HG02884 (cell line): ENCODE results near the gene DTHD1.

Experiments used
- ATAC-seq: cut with Tn5 transposase; IDR thresholded peaks from one replicate; pipeline ENCODE4 v1.9.1; 2021; ENCODE audit warnings: mild to moderate bottlenecking, moderate library complexity; ENCODE audit not compliant: unreplicated experiment

DTHD1 gene

DNA sequence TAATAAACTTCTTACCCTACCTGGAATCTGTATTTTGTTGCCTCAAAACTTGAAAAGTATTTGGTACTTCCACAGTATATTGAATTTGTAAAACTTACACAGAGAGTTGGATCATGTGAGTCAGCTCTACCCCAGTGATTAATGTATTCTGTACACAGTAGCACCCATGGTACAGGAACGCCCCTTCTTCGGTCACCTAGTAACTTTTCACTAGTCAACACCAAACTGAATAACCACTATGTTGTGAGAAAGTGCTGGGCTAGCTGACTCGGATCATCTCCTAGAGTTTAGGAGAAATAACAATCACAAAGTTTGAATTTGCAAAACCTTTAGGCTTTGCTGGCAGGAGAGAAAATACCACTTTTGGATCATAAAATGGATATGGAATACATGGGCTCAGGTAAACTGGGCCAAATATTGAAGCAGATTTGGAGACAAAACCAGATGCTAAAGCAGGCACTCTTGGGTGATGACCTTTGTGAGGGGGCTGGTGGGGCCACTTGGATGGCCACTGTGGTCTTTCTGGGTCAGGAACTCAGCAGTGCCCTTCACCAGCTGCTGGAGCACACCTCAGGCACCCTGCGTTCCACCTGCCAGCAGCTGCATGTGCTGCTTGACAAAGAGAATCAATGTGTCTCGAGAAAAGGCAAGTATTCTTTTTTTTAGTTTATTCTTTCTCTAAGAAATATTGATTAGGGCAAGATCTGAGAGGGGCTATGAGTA is at the start of gene DTHD1:
TSS of gene DTHD1 (plus strand) at position 233 of the 723 bp plus-strand sequence. CDS start at position 376, 143 bp downstream.
- ATAC-seq = no peak

DNA sequence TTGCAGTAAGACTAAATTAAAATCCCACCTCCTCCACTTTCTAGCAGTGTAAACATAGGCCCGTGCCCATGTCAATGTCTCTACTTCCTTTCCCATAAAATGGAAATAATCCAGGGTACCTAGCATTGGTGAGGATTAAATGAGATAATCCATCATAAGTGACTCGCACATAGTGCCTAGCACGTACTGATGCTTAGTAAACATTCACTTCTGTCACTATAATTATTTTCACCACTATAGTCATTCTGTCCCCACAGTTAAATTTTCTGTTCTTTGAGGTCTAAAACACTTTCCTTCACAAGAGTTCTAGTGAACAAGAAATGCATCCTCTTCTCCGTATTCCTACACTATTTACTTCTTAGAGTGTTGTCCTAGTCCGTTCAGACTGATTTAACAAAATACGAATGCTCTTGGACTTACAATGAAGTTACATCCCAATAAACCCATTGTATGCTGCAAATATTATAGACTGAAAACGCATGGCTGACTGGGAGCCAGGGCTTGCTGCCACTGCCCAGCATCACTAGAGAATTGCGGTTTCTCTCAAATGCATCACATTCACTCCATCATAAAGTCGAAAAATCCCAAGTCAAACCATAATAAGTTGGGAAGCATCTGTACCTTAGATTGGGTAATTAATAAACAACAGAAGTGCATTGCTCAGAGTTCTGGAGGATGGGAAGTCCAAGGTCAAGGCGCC is 47.7 kb upstream of the DTHD1 start:
- ATAC-seq = no peak

DNA sequence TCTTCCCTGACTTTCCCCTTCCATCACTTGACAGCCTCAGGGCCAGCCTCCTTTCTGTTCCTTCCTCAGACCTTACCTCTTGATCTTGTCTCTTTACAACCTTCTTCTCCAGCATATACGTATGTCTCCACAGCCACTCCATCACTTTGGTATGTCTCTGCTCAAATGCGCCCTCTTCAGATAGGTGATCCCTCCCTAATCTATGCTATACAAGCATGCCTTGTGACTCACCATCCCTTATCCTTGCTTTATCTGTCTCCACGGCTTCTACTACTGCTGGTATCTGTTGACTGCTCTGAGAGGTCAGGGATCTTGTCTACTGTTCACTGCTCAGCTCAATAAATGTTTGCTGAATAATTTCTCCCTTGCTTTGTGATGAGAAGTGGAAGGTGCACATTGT is 46.1 kb upstream of the DTHD1 start:
- no peak for ATAC-seq

DNA sequence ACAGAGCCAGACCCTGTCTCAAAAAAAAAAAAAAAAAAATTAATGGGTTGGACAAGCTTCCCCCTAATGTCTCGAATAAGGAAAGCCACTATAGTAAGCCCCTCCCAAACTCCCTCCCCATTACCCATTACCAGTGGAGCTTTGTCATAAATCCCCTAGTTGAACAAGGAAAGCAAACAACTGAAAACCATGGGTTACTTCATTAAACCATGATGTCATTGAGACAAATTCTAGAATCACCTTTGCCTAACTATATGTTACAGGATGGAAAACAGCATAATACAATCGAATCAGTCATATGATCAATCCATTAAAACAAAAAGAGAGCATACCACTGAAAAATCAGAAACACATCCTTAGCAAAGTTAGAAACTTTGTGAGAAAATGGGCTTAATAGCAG is 45.3 kb upstream of the DTHD1 start:
- no peak for ATAC-seq

DNA sequence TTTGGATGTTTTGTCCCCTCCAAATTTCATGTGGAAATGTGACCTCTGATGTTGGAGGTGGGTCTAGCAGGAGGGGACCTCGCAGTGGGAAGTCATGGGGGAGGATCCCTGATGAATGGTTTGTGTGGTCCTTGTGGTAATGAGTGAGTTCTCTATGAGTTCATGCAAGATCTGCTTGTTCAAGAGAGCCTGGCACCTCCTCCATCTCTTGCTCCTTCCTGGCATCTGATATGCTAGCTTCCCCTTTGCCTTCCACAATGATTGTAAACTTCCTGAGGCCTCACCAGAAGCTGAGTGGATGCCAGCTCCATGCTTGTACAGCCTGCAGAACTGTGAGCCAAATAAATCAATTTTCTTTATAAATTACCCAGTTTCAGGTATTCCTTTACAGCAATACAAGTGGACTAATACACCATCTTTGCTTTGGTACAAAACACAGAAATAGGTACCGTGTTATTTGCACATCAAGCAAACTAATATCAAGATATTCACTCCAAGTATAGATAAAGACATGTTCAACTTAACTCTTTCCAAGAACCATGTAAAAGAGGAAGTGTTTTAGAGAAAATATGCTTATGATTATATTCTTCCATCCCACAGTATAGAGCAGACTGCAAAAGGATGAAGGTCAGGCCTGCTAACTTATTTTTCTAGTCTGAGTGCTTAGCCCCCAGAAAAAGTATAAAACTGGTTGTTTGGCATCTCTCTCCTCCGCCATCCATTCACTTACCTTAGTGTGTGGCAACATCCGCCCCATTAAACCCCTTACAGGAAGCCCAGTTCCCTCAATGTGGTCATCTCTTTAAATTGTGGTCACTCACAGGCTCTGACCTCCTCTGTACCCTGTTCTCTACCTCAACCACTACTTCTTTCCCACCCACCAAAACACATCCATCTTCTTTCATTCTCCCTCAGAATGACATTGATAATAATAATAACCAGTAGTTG is 43.8 kb upstream of the DTHD1 start:
- no peak for ATAC-seq

DNA sequence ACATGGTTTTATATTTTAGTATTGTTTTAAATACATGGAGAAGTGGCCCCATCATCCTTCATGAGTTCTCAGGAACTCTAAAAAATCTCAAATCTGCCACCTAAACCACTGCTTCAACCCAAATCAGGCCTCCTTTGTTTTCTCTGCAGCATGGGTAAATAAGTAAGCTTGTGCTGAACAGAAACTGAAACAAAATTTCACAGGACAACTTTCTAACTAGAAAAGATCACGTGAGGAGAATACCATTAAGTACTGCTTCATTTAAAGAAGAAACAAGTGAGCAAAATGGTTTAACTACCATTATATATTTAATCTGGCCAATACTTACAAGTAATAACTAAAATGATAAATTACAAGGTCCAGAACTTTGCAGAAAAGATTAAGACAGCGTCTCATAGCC is 39.6 kb upstream of the DTHD1 start:
- peak; percentile 49 for ATAC-seq

DNA sequence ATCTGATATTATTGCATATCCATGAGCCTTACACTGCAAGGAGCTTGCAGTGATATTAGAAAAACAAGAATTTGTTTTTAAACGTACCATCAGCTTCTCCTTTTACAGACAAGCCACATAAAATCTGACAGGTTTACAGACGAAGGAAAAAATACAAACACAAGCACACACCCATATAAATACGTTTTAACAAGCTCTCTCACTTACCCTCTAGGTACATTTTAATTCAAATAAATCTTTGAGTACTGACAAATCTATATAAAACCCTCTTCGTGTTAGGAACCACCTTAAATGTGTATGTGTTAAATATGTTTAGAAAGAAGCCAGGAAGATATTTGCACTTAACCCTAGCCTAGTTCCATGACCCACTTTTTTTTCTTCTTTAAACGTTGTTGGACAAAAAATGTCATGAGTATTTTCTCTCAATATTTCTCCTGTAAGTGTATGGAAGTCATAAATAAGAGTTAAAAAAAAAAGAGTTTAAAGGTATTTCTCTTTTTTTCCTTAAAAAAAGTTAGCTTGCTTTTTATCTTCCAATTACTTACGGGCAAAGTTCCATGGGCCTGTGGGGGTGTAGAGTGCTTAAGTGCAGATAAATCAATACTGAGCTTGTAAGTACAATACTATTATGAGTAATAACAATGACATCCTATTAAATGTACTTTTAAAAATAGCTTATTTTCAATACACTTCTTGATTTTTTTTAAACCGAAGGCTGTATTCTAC is 38.6 kb upstream of the DTHD1 start:
- ATAC-seq = no peak

DNA sequence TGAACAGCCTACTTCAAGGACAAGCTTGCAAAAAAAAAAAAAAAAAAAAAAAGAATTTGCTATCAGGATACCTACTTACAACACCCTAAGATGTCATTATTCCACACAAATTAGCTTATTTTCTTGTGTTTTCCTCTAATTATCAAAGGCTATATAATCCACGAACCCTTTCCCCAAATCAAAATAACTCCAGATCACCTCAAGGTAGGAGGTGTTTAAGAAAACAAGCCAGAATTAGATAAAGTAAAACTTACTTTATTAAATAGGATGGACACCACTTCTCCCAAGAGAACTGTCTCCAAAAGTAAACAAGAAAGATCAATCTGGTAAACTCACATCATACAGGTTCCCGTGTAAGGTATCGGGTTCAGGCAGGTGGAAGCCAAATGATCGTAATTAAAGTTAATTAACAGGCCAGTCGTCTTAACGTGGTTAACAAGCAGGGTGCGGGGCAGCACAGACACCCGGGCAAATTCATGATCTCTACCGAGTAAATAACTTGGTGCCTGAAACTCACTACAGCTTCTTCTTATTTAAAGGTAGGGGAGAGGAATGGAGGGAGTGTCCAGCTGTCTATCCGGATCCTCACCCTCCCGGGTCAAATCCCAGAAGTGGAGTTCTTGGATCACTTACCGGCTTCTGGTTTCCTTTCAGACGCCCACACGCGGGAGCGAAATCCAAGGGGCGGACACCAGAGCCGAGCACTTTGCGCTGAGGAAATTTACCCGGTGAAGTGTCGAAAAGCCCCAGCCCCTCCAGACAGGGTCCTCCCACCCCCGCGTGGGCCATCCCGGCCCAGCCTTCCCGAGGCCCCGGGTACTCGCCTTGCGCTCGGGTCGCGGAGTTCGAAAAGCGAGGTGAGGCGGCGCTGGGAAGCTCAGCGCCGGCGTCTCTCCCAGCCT is 37.8 kb upstream of the DTHD1 start:
- ATAC-seq = peak; percentile 22

DNA sequence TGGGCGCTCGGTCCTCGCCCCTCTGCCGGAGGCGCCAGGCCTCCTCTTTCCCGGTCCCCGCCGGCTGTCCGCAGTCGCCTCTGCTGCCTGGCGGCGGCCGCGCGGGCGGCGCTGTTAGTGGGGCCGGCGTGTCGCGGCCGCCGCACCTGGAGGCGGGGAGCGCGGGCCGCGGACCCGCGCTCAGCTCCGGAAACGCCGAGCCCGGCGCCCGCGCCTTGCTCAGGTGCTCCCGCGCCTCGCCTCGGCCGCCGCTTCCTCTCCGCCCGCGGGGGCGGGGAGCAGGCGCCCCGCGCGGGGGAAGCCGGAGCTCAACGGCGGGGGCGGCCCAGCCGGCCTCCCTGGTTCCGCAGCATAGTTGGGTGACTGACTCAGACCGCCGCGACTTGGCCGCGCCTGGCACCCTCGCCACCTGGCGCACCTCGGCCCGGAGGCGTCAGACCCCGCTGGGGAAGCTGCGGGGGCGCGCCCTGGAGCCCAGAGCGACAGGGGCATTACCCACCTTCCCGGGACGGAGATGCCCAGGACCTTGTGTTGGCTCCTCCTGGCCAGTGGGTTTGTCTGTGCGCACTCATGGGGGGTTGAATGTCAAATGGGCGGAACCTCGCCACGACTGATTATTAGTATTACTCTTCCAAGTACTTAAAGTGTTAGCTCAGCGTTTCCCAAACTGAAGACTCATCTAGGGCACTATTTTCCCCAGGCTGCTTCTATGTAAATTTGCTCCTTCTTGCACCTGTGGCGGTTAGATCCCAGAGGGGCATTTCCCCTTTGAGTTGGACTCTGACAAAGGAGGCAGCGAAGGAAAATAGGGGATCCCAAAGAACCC is 36.9 kb upstream of the DTHD1 start, which contains the start of gene ARAP2:
TSS of gene ARAP2 (minus strand) at position 258 of the 826 bp plus-strand sequence. CDS start 15,028 bp downstream, outside the sequence.
- peak; percentile 47 for ATAC-seq

DNA sequence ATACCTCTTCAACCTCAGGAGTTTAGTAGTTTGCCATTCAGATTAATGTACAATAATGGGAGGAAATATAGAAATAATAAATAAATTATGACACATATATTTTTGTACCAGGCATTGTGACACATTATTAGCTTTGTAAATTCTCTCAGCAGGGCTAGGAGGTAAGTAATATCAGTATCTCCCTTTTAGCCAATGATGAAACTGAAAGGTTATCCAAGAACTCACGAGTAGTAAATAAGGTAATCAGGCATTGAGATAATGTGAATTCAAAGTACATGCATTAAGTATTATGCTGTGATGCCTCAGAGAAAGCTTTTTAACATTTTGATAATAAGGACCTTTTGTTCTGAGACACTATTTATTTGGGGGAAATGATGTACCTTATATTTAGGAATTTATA is 31.8 kb upstream of the DTHD1 start:
- peak; percentile 35 for ATAC-seq

DNA sequence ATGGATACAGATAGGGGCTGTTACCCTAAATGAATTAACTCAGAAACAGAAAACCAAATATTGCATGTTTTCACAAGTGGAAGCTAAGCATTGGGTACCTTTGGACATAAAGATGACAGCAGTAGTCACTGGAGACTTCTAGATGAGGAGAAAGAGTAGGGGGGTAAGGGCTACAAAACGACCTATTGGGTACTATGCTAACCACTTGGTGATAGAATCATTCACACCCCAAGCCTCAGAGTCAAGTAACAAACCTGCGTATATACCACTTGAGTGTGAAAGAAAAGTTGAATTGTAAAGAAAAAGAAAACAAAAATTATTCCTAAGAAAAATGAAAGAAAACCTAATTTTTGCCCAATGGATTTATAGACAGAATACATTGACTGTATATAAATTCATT is 29.4 kb upstream of the DTHD1 start:
- ATAC-seq = no peak

DNA sequence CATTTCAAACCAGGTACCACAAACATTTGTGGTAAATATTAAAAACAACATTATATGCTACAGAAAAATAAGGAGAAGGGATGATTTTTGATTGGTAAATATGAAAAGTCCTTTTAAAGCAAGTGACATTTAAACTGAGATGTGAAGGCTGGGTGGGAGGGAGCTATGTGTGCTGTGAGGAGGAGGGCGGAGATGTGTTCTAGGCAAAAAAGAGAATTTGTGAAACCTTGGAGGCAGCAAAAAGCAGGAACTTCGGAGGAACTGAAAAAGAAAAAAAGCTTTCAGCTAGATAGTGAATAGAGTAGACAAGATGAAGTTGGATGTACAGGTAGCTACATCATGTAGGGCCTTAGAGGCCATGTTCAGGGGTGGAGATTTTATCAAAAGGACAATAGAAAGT is 27.0 kb upstream of the DTHD1 start:
- ATAC-seq = no peak

DNA sequence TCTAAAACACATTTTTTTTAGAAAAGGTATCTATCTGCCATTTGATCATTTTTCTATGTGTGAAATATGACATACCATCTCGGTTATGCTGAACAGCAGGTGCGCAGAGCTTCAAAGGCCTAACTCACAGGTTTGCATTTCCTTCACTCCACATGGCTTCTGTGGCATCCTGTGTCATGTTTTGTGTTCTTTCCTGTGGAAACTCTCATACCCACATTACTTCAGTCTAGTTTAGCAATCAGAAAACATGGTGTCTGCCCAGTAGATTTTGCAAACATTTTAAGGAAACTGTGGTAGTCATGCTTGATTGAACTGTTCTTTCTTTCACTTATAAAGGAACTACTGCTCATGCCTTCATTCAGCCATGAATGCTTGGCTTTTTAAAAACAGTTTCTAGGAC is 25.8 kb upstream of the DTHD1 start:
- ATAC-seq = peak; percentile 61

DNA sequence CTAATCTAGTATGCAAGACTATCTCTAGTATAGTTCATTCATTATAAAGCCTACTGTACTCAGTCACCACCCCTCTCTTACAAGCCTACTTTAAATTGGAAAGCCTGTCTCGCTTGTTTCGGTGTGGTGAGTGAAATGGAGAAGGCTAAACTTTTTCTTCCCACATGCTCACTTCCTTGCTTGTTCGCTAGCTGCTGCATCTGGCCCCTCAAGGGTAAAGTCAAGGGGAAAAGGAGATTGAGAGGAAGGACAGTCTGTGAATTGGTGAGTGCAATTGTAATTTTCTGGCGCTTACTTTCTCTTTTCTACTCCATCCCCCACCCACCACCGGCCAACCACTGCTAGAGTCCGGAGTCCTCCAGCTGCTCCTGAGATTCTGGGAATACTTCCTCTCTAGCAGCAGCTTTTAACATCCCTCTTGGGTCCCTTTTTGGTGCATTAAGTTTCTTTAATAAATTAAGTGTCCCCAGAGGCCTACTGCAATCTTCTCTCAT is 25.0 kb upstream of the DTHD1 start:
- ATAC-seq = peak; percentile 68

DNA sequence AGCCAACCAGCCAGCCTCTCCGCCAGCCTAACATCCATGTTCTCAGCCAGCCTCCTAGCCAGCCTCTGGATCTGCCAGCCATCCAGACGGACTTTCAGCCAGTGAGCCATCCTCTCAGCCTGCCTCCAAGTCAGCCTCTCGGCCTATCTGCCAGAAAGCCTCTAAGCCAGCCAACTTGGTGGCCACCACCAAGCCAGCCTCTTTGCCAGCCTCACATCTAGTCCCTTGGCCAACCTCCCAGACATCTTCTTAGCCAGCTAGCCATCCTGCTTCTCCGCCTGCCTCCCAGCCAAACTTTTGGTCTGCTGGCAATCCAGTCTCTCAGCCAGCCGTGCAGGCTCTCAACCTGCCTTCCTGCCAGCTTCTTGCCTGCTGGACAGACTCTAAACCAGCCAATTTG is 20.7 kb upstream of the DTHD1 start:
- no peak for ATAC-seq

DNA sequence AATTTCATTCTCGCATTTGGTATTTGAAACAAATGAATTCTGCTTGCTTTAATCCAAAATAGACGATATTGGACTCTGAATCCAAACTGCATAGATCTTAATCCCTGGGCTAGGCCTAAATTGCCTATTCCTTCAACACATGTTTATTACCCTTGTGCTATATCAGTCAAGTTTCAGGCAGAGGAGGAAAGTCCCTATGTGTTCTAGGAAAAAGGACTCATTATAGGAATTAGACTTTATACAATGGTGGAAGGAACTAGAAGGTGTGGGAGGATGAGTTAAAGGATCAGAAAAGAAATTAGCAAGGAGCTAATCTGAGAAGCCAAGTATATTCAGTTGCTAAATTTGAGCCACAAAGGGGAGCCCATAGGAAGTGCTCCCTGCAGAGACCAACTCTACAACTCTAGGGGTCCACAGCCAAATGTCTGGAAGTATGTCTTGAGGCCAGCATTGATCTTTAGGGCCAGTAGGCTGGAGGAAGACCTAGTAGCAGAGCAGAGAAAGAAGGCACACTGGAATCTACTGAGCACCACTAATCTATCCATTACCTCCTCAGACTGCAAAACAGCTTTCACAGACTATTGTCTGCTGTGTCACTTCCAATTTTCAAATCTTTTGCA is 17.1 kb upstream of the DTHD1 start:
- ATAC-seq = no peak

DNA sequence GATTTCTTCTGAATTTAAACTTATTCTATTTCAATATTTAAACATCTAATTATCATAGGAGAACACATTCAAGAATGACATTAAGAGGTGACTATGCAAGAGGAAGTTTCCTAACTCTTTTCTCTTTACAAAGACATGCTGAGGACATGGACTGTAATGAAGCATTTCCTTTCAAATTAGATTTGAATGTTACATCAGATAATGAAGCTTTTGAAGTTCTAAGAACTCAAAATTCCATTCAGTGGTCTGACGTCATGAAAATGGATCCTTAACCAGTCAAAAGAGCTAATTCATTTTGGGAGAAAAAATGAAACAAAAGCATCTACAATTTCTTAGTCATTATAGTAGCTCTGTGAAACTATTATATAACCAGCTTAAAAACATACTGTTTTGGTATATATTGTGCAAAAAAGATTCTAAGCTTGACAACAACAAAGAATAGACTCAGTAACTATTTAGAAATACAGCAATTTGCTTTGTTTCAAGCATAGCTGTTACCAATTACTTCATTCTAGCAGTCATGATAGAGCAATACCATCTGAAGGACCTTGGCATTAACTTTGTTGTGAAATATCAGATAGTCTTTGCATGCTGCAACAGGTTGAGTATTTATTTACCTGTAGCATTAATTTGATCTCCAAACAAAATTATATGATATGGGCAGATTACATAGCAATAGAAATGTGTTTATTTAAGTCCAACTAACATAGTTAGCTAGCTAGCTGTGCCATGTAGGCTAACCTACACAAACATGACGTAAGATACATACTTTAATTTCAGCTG is 13.7 kb upstream of the DTHD1 start:
- ATAC-seq = no peak
